HG03025 (cell line): Measurements from ENCODE around the gene LKAAEAR1.

Source experiments
- ATAC-seq: cut with Tn5 transposase; IDR thresholded peaks from one replicate; pipeline ENCODE4 v1.9.1; 2021; ENCODE audit warnings: mild to moderate bottlenecking, moderate library complexity; ENCODE audit not compliant: unreplicated experiment, low FRiP score

The LKAAEAR1 gene

GRCh38 chr20:64069209-64069613, 15.0 kb downstream of the LKAAEAR1 start:
- ATAC-seq, result no peak

DNA sequence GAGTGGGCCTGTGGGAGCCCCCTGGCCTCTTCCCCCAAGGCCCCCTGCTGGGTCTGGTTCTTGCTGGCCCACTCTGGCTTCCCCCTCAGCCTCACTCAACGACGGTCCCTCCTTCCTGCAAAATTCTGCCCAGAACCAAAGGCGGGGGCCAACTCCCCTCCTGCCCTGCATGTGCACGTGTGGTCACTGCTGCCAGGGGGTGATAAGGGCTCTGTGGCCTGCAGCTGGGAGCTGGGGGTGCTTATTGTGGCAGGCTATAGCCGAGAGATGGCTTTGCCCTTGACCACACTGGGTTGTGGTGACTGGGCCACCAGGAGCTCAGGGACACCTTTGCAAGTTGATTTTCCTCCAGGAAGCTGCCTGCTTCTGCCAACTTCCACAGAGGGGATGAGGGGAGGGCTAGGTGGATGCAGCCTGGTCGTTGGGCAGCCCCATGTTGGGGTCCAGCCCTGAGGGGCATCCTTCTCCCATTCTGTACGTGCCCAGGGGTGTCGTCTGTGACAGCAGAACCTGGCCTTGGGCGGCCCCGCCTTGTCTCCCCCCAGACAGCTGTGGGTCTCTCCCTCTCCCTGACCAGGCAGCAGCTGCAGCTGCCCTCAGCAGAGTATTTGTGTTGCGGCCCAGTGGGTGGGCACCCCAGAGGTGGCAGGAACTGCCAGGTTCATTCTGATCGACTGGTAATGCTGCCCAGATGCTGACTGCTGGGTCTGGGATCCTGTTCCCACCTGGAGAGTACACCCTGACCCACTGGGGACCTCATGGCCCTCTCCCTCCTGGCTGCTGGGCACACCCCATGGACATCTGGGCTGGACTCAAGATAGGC, 15.6 kb downstream of the LKAAEAR1 start:
- ATAC-seq, result no peak

- ATAC-seq, result no peak
Measured at GRCh38 chr20:64067733-64068307, 16.4 kb downstream of the LKAAEAR1 start.

DNA sequence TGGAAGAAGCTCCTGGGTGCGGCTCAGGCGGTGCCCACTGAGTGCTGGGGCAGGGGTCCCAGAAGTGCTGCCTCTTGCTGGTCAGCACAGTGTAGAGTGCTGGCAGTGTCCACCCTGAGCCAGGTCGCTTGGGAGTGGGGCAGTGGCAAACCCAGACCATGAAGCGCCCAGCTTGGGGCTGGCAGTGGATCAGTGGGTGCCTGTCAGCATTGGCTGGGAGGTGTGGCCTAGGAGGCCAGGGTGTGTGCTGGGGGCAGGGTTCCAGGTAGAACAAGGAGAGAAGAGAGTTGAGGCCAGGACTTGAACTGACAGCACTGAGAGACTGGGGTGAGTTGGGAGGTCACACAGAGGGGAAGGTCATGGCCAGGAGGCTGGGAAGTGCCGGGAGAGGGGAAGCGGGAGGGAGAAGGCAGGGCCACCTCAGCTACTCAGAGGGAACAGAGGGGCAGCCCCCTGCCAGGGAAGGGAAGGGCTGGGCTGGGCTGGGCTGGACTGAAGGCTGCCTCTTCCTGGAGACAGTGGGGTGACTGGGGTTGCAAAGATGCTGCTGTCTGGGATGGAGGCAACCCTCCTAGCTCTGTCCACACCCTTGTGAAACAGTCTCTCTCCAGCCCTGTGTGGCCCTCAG, 17.1 kb downstream of the LKAAEAR1 start:
- ATAC-seq, result no peak

GRCh38 chr20:64065974-64066343, 18.2 kb downstream of the LKAAEAR1 start:
- ATAC-seq, result no peak

DNA sequence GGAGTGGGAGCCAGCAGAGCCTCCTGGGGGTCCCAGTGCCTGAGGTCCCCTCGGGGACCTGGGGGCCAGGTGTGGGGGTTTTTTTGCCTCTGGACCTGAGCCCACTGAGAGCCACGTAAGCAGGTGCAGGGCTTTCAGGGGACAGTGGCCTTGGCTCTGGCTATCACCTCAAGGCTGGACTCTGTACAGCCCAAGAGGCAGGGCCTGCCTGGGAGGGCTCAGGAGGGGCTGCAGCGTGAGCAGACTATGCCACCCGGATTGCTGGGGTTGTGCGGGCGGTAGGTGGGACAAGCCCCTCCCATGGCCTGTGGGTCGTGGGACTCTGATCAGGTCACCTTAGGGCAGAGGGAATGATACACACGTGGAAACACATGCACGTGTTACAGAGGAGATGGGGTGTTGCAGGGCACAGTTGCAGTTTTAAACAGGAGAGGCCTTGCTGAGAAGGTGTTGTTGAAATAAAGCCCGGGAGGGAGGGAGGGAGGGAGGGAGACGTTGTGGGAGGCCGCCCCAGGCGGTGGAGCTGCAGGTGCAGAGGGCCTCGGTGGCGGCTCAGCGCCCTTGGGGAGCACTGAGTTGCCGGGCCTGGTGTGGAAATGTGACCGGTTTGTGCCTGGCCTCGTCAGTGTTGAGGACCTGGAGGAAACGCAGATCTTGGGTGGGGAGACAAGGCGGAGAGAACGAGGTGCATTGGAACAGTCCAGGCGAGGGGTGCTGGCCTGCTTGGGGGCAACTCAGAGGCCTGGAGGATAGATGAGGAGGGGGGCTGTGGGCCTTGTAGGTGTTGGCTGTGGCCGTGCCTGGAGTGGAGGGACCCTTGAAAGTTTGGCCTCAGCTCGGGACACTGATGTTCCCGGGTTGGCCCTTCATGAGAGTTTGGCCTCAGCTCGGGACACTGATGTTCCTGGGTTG, 18.9 kb downstream of the LKAAEAR1 start:
- ATAC-seq, result no peak

- ATAC-seq, result no peak
Measured at GRCh38 chr20:64064145-64064698, 20.0 kb downstream of the LKAAEAR1 start.

- ATAC-seq, result no peak
Measured at GRCh38 chr20:64063389-64064144, 20.6 kb downstream of the LKAAEAR1 start.

- ATAC-seq, result peak; percentile 68
Measured at GRCh38 chr20:64062596-64063388, 21.4 kb downstream of the LKAAEAR1 start, which contains the start of gene TCEA2. Gene TCEA2 (plus strand): TSS chr20:64063198. CDS start chr20:64063313, 115 bp downstream.

DNA sequence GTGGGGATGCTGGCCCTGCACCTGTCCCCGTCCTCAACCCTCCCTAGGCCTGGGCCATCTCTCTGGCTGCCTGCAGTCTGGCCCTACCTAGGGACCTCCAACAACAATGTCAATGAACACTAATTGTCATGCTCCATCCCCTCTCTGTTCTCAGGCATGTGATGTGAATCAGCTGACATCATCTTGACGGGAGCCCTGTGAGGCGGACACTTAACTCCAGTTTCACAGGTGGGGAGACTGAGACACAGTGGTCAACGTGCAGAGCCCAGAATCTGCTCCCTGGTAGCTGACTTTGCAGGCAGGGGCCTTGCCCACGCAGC, 22.0 kb downstream of the LKAAEAR1 start:
- ATAC-seq, result no peak

GRCh38 chr20:64058536-64058935, 25.7 kb downstream of the LKAAEAR1 start:
- no peak for ATAC-seq

- ATAC-seq, result no peak
Measured at GRCh38 chr20:64057628-64058498, 26.3 kb downstream of the LKAAEAR1 start.

DNA sequence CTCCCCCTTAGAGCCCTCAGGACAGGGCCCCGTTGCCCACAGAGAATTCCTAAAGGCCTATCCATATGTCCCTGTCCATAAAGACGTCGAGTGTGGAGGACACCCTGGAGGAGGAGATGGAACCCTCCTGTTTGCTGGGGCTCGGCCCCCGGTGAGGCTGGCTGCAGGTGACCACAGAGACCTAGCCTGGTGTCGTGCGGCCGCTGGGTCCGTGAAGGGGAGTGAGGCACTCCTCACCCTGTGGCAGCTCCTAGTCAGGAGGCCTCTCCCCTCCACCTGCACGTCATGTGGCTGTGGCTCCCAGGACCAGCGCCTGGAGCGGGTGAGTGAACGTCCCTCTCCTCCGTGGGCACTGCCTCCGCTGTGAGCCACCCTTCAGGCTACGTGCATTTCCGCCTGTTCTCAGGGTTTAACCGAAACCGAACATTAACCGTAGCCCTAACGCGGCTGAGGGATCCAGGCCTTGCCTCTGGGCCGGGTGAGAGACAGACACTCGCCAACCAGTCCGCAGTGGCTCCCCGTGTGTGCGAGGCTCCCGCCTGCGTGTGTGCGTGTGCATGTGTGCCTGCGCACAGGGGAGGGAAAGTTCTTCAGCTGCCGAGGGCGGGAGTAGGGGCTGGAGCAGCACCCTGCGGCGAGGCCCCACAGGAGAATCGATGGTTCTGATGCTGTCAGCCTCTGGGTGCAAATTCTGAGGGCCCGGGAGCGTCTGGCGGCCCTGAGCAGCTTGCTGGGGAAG, 27.1 kb downstream of the LKAAEAR1 start:
- ATAC-seq, result no peak

DNA sequence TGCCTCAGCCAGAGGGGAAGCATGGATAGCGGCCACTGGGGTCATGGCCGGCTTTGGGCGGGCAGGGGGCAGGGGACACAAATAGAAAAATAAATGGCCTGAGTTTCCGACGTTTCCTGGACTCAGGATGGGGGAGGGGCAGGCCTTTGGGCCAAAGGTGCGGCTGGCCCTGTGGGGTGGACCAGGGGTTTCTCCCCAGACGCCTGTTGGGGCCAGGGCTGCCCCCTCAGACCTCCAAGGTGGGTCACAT, 27.6 kb downstream of the LKAAEAR1 start:
- no peak for ATAC-seq

GRCh38 chr20:64055893-64056638, 28.1 kb downstream of the LKAAEAR1 start:
- ATAC-seq, result no peak

DNA sequence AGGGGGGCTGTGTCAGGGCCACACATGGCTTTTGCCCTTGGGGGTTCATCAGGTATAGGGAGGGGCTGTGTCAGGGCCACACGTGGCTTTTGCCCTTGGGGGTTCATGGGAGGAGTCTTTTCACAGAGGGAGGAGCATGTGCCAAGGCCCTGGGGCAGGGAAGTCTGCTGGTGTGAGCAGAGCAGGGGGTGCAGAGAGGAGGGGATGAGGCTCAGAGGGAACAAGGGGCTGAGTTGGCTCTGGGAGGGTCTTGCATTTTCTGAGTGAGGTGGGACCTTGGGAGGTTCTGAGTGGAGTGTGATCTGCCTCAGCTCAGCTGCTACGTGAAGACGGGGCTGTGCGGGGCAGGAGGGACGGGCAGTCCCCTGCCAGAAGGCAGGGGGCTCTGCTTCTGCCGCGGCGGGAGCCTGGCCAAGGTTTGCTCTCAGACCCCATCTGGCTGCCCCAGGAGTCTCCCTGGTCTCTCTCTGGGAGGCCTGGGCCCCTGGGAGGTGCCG, 28.8 kb downstream of the LKAAEAR1 start:
- ATAC-seq, result no peak
